K562 (cell line): ENCODE data around the gene FOXK2. TPM values are rescaled to one million over a fixed set of nuclear protein-coding genes. Genes with fewer than 3 reads are reported as not detected.
A peak's percentile ranks its signal among the peaks of the same experiment; 100 is the strongest.

Experiments
- ADNP ChIP-seq: fragments of 200-800 bp; sonication (Bioruptor generic); IDR thresholded peaks from 2 replicates; pipeline ENCODE4 v1.6.1; 2016; ENCODE audit warnings: missing genetic modification characterization, missing compliant biosample characterization
- ATF2 ChIP-seq: sonication (generic); formaldehyde crosslinking; IDR thresholded peaks from 2 replicates; pipeline ENCODE4 v1.8.1; 2022; ENCODE audit warnings: missing genetic modification reagents
- BHLHE40 ChIP-seq: IDR thresholded peaks from 2 replicates; pipeline ENCODE4 v1.6.1; 2011; ENCODE audit warnings: low read length, improper control_type of control experiment
- ESRRA ChIP-seq: fragments of 450-650 bp; IDR thresholded peaks from 2 replicates; pipeline ENCODE4 v1.6.1; 2014; ENCODE audit warnings: low read depth, mild to moderate bottlenecking, moderate library complexity, borderline replicate concordance
- GABPB1 ChIP-seq: sonication (generic); formaldehyde crosslinking; IDR thresholded peaks from 2 replicates; pipeline ENCODE4 v1.8.0; 2022; ENCODE audit warnings: mild to moderate bottlenecking, missing genetic modification reagents
- HDAC2 ChIP-seq: fragments of 450-650 bp; IDR thresholded peaks from 2 replicates; pipeline ENCODE4 v1.6.1; 2016; ENCODE audit warnings: mild to moderate bottlenecking
- HLTF ChIP-seq: fragments of 450-650 bp; IDR thresholded peaks from 2 replicates; pipeline ENCODE4 v1.6.1; 2016
- MCM5 ChIP-seq: fragments of 450-650 bp; IDR thresholded peaks from 2 replicates; pipeline ENCODE4 v1.6.1; 2016; ENCODE audit warnings: low read depth
- MEIS2 ChIP-seq: fragments of 450-650 bp; IDR thresholded peaks from 2 replicates; pipeline ENCODE4 v1.6.1; 2014; ENCODE audit warnings: mild to moderate bottlenecking; ENCODE audit not compliant: partially characterized antibody
- MIER1 ChIP-seq: fragments of 450-650 bp; IDR thresholded peaks from 2 replicates; pipeline ENCODE4 v1.6.1; 2016; ENCODE audit warnings: antibody characterized with exemption, mild to moderate bottlenecking, low read depth
- MTA2 ChIP-seq: fragments of 450-650 bp; IDR thresholded peaks from 2 replicates; pipeline ENCODE4 v1.6.1; 2016; ENCODE audit warnings: low read depth
- MYC ChIP-seq, 2 experiments: fragments of 250-450 bp in 1 of 2; sonication (Bioruptor Pico) in 1 of 2; IDR thresholded peaks; 2 replicates each; pipeline versions ENCODE4 v1.5.1 to v1.6.1; 2012 to 2021; ENCODE audit warnings: low read depth in 2 of 2, borderline replicate concordance in 1 of 2, improper control_type of control experiment in 1 of 2, low read length in 1 of 2, mild to moderate bottlenecking in 1 of 2, moderate library complexity in 1 of 2
- NELFE ChIP-seq: IDR thresholded peaks from 2 replicates; pipeline ENCODE4 v1.6.1; 2011; ENCODE audit warnings: mild to moderate bottlenecking; ENCODE audit not compliant: insufficient read depth, insufficient read length
- NEUROD1 ChIP-seq: fragments of 150-350 bp; IDR thresholded peaks from 2 replicates; pipeline ENCODE4 v1.6.1; 2014; ENCODE audit warnings: borderline replicate concordance, low read length, low read depth; ENCODE audit not compliant: partially characterized antibody
- POLR2AphosphoS5 ChIP-seq: IDR thresholded peaks from 2 replicates; pipeline ENCODE4 v1.6.1; 2011; ENCODE audit warnings: mild to moderate bottlenecking, low read depth, low read length, moderate library complexity; ENCODE audit not compliant: control insufficient read depth, insufficient read depth
- PTTG1 ChIP-seq: fragments of 450-650 bp; IDR thresholded peaks from 2 replicates; pipeline ENCODE4 v1.6.1; 2016; ENCODE audit warnings: low read depth, mild to moderate bottlenecking, missing genetic modification characterization, missing compliant biosample characterization
- SMAD3 ChIP-seq: fragments of 450-650 bp; formaldehyde crosslinking; conservative IDR thresholded peaks from 2 replicates; pipeline ENCODE4 v1.4.0; 2020; ENCODE audit warnings: mild to moderate bottlenecking
- SMAD4 ChIP-seq: fragments of 250-450 bp; sonication (Bioruptor Pico); conservative IDR thresholded peaks from 2 replicates; pipeline ENCODE4 v1.8.0; 2021; ENCODE audit warnings: inconsistent platforms, mild to moderate bottlenecking, moderate library complexity
- TAF15 ChIP-seq: fragments of 200-400 bp; formaldehyde crosslinking; IDR thresholded peaks from 2 replicates; pipeline ENCODE4 v1.6.1; 2017; ENCODE audit warnings: mild to moderate bottlenecking, low read depth, low read length, moderate library complexity
- TBL1XR1 ChIP-seq, 2 experiments: IDR thresholded peaks; 2 replicates each; pipeline ENCODE4 v1.6.1; 2012; ENCODE audit warnings: improper control_type of control experiment in 2 of 2, low read length in 2 of 2, mild to moderate bottlenecking in 1 of 2
- TCF3 ChIP-seq: sonication (generic); formaldehyde crosslinking; IDR thresholded peaks from 2 replicates; pipeline ENCODE4 v1.4.0; 2020; ENCODE audit warnings: mild to moderate bottlenecking, missing genetic modification reagents
- THAP12 ChIP-seq: fragments of 250-450 bp; sonication (Bioruptor Pico); IDR thresholded peaks from 2 replicates; pipeline ENCODE4 v1.9.0; 2021; ENCODE audit warnings: mild to moderate bottlenecking, inconsistent platforms
- ZFPM2 ChIP-seq: fragments of 250-450 bp; sonication (Bioruptor Pico); IDR thresholded peaks from 2 replicates; pipeline ENCODE4 v1.5.1; 2022; ENCODE audit warnings: mild to moderate bottlenecking
- ZNF57 ChIP-seq: fragments of 450-650 bp; formaldehyde crosslinking; IDR thresholded peaks from 2 replicates; pipeline ENCODE4 v1.4.0; 2020; ENCODE audit warnings: mild to moderate bottlenecking, moderate library complexity
- ZNF586 ChIP-seq: fragments of 450-650 bp; formaldehyde crosslinking; conservative IDR thresholded peaks from 2 replicates; pipeline ENCODE4 v1.4.0; 2020; ENCODE audit warnings: mild to moderate bottlenecking, moderate library complexity
- polyA plus RNA-seq, 8 experiments: library from polyadenylated mRNA; depleted of rRNA in 4 of 8; stranded (reverse) in 5 of 8; unstranded in 3 of 8; fragments of >200 nt; fragmentation: Nextera tagmentation in 2 of 8; fragmentation: Illumina TruSeq in 1 of 8; extraction: Ambion mirVana in 2 of 8; extraction: Trizol in 1 of 8; gene quantifications; 2 replicates each; pipeline versions ENCODE4 v1.2.1 to v1.2.3, GENCODE V29; 2011 to 2014; ENCODE audit warnings: inconsistent platforms in 1 of 8, missing spikeins in 1 of 8
- total RNA-seq, 7 experiments: library from RNA; depleted of rRNA in 6 of 7; stranded (reverse); fragments of >200 nt in 6 of 7; fragmentation: Illumina TruSeq in 2 of 7; extraction: Trizol in 2 of 7; gene quantifications; 2 replicates each; pipeline versions ENCODE4 v1.2.1 to v1.2.3, GENCODE V29; 2011 to 2021; ENCODE audit warnings: low replicate concordance in 1 of 7
- TF ChIP-seq, protein P1 (sequence below): IDR thresholded peaks from 2 replicates; pipeline ENCODE4 v1.6.1; 2016; ENCODE audit warnings: missing genetic modification characterization, missing compliant biosample characterization

FOXK2 gene
- total and polyA plus RNA-seq, 9 of the 15 experiments (the other 6 are each of a cell fraction or from before 2014, with no cell fraction given) = 3.0 to 86.0 (median 44.1) TPM

- TF ChIP-seq ATF2 (CRISPR knock-in tag) = no peak
- TF ChIP-seq MYC (IDR thresholded peaks at IDR 0.05; ENCODE audit: low read depth, low read length) = peak; percentile 86
- TF ChIP-seq MYC (CRISPR knock-in tag; IDR thresholded peaks at IDR 0.05; ENCODE audit: borderline replicate concordance, low read depth) = no peak
- peak; percentile 40; the same call in 1 of the 2 replicates for TF ChIP-seq ESRRA
- TF ChIP-seq MEIS2 = peak; percentile 9
- TF ChIP-seq TBL1XR1 (IDR thresholded peaks at IDR 0.05; ENCODE audit: low read length in 2 of 2) = no peak
- no peak for TF ChIP-seq ZNF586
- TF ChIP-seq, protein P1, sequence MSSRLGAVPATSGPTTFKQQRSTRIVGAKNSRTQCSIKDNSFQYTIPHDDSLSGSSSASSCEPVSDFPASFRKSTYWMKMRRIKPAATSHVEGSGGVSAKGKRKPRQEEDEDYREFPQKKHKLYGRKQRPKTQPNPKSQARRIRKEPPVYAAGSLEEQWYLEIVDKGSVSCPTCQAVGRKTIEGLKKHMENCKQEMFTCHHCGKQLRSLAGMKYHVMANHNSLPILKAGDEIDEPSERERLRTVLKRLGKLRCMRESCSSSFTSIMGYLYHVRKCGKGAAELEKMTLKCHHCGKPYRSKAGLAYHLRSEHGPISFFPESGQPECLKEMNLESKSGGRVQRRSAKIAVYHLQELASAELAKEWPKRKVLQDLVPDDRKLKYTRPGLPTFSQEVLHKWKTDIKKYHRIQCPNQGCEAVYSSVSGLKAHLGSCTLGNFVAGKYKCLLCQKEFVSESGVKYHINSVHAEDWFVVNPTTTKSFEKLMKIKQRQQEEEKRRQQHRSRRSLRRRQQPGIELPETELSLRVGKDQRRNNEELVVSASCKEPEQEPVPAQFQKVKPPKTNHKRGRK (tag) = no peak
- no peak for TF ChIP-seq MCM5
- no peak for TF ChIP-seq ZFPM2 (CRISPR knock-in tag)
- TF ChIP-seq TCF3 (CRISPR knock-in tag) = peak; percentile 35; the same call in 1 of the 2 replicates
- TF ChIP-seq ADNP (tag) = no peak
- no peak for TF ChIP-seq HDAC2
- TF ChIP-seq NEUROD1 = peak; percentile 60
- TF ChIP-seq TAF15 = no peak
- TF ChIP-seq HLTF = no peak
- TF ChIP-seq PTTG1 (tag) = no peak
- 0 out of 2 replicates have a peak, but pooled peaks have one; percentile 15 for TF ChIP-seq SMAD4
- TF ChIP-seq NELFE = no peak
- TF ChIP-seq SMAD3 (CRISPR knock-in tag) = no peak
- peak; percentile 84 for TF ChIP-seq THAP12
- peak; percentile 92 for TF ChIP-seq GABPB1 (CRISPR knock-in tag)
- TF ChIP-seq MIER1 = no peak
- TF ChIP-seq ZNF57 (CRISPR knock-in tag) = no peak
- TF ChIP-seq MTA2 = no peak
- peak; percentile 73 for TF ChIP-seq POLR2AphosphoS5
- peak; percentile 79 for TF ChIP-seq BHLHE40
Measured at GRCh38 chr17:82648165-82648668, 128.7 kb downstream of the FOXK2 start, which contains the start of gene WDR45B (continued).
